GM21423 (cell line): Measurements from ENCODE around the gene LMNTD1.

Experiments used
- ATAC-seq: cut with Tn5 transposase; IDR thresholded peaks from one replicate; pipeline ENCODE4 v1.9.1; 2021; ENCODE audit warnings: mild to moderate bottlenecking, moderate library complexity; ENCODE audit not compliant: unreplicated experiment

The LMNTD1 gene

DNA sequence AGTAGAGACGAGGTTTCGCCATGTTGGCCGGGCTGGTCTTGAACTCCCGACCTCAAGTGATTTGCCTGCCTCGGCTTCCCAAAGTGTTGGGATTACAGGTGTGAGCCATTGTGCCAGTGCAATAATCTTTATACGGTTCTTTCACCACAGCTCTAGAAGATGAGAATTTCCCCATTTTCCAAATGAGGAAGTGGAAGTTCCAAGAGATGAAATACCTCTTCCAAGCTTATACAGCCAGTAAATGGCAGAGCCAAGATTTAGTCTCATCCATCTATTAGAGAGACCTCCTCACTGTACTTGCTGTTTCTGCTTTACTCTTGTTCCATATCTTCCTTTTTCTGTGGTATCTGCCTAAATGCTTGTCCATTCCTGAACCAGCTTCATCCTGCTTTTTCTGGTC lies 3.1 kb upstream of the LMNTD1 start:
- ATAC-seq = no peak

DNA sequence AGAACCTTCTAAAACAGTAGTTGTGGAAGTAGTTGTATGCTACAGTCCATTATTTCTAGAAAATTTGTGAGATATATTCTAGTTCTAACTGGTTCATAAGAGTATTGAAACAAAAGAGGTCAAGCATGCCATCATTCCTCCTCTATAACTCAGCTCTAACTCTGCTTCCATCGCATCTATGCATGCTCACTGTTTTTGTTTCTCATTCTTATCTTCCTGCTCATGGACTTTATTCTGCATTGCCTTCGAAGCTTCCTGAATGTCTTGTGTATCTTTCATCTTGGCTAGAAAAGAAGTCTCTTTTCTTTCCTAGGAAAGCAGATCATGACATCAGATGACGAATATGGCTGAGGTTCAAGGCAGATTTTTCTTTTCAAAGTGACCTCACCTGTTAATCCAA lies 402 bp downstream of the LMNTD1 start:
- no peak for ATAC-seq

DNA sequence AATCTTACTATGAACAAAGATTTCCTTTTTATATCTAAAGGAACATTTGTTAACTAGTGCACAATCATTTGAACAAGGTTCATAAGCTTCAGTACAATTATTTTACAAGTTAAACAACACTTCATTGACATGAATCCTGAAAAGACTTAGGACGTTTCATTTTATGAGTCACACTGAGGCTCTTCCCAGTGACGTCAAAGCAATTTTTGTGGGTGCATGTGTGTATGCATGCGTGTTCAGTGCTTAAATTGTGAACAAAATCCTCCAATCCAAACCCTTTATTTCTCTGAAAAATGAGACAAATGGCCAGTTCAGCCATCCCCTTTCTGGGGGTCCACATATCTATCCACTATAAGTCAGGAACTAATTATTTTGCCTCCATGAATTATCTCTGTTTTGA lies 2.9 kb downstream of the LMNTD1 start:
- ATAC-seq = no peak

DNA sequence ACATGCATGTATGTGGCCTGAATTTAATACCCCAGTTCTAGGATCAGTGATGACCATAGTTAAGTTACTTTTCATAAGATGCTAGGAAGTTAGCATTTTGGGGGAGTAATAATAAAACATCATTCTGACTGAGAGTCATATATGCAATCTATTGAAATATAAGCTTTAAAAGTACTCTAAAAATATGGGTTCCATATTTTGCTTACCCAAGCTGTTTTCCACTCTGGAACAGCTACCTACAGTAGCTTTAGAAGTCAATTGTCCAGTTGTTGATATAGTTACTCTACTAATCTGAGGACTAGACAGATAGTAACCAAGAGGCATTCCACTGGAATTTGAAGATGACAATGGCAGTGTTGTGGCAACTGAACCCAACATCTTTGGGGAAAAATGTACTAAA lies 4.0 kb downstream of the LMNTD1 start:
- no peak for ATAC-seq

- ATAC-seq = no peak
Measured at GRCh38 chr12:25546318-25546717, 6.8 kb downstream of the LMNTD1 start.

DNA sequence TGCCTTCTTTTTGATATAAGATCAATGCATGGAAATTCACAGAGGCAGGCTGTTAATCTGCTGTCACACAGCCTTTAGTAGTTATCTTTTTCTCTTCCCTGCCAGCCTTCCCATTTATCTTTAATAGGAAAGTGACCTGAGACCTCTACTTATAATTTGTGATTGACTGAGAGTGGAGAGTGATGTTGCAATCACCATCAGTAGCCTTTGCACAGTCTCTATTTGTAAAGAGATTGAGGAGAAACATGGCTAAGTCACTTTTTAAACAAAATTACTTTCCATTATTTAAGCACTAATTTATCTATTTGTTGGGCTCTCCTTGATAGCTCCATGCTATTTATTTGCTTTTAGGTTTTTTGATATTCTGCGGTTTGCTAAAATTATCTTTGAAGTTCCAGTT lies 19.9 kb downstream of the LMNTD1 start:
- no peak for ATAC-seq

- ATAC-seq = no peak
Measured at GRCh38 chr12:25531502-25532052, 21.5 kb downstream of the LMNTD1 start.

- ATAC-seq = no peak
Measured at GRCh38 chr12:25529738-25530137, 23.3 kb downstream of the LMNTD1 start.

GRCh38 chr12:25526778-25527177 lies 26.3 kb downstream of the LMNTD1 start:
- no peak for ATAC-seq

DNA sequence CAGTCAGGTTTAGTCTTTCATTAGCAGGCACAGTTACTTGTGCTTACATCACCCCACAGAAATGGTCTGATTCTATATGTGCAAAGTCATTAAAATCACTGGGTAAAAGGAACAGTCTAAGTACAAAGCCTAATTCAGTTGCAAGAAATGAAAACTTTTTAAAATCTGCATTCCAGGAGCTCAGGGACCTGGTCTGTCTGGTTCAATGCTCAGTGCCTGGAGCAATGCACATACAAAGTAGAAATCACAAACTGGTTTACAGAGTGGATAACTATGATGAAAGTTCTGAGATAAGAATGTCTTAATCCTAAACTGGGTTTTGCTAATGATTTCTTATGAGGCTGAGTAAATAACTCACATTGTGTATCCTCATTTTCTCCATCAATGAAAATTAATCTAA lies 28.7 kb downstream of the LMNTD1 start:
- ATAC-seq = no peak

DNA sequence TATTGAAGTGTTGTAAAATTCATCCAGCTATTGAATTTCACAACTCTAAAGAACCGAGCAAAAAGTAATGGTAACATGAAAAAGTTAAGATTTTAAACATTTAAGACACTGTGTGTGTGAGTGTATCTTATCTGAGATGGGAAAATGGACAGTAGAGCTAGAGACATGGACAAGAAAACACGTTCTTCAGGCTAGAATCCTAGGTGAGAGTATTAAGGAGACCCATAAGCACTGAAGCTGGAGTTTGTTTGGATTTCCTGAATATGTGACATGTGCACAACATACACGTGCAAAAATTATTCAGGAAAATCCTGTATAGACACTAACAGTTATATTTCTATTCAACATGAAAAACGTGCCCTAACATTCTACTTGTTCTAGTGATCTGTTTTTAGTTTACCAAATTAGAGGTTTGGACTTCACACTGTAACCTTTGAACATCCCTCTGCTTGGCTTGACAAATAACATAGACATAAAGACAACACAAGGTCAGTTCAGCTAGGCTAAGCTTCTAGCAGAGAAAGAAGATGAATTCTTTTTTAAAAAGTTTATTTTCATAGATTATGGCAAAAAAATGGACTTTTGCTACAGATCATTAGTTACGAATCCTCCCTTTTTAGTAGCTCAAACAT lies 31.3 kb downstream of the LMNTD1 start:
- ATAC-seq = no peak

DNA sequence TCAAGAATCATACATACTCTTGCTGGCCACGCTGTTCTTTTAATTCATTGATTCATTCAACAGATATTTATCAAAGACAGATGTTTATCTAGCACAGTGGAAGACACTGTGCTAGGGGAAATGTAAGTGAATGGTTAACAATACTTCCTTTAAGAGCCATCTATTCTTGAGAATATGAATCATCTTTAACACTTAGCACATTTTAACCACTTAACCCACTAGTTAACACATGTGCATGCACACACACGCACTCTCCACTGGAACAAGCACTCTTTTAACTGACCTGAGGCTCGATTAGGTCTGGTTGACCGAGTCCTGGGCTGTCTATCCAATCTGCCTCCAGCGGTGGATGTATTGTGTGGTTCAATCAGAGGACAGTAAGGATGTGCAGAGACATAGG lies 34.6 kb downstream of the LMNTD1 start:
- ATAC-seq = peak; percentile 99

DNA sequence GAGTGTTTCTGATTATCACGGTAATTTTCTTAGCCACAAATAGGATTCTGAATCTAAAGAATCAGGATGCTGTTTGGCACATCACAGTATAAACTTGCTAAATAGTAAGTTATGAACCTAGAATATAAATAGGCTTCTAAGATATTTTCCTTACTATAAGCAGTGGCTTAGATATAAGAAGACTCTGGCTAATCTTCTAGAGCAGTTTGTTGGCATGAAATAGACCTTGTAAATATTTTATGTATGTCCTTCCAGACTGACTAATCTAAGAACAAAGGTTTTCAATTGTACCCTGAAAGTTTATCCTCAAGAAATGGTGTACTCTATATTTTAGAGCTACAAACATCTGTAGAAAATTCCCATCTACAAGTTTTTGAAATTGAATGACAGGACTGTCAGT lies 48.3 kb downstream of the LMNTD1 start:
- ATAC-seq = no peak

DNA sequence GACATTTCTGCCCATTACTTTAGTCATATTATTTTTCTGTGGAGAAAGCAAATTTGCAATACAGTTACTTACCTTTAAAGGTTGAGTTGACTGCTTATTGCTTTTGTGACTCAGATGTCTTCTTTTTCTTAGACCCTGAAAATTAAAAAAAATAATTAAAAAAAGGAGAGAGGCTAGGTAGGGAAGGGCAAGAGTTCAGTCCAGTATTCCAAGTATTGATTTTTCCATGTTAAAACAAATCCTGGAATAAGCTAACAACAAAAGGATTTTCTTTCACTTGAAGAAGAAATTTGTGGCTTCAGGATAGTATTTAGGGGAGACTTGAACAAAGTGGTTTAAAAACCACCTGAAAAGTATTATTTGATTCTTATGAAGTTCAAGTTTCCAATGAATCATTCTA lies 49.4 kb downstream of the LMNTD1 start:
- ATAC-seq = no peak

DNA sequence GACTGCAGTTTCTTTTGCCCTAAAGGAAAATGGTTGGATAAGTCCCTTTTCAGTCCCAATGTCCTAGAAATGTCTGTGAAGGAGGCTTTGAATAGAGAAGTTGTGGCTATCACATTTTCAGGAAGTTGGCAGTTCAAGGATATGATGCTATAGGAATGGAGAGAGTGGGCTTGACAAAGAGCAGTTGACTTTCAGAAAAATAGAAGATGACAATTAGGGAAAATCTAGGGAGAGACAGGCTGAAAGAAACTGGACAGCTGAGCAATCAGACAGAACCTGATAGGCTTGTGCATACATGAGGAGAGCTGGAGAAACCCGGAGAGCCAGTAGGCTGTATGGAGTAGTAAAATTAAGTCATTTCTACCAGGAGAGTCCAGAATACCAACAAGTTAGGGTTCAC lies 50.5 kb downstream of the LMNTD1 start:
- ATAC-seq = no peak

DNA sequence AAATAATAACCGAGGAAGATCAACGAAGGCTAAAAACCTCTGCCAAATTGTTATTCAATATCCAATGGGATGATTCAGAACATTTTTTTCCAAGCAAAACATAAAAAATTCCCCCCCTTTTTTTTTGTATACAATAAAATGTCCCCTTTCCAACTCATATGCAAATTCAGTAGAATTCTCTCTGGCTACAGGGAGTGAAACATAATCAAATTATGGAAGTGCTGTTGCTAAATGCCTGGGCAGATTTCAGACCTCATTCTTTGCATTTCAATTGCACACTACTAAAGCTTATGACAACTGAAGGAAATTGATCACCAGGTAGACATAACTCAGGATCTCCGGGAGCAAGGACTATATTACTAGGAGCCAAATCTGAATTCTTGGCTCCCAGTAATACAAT lies 51.0 kb downstream of the LMNTD1 start:
- no peak for ATAC-seq

DNA sequence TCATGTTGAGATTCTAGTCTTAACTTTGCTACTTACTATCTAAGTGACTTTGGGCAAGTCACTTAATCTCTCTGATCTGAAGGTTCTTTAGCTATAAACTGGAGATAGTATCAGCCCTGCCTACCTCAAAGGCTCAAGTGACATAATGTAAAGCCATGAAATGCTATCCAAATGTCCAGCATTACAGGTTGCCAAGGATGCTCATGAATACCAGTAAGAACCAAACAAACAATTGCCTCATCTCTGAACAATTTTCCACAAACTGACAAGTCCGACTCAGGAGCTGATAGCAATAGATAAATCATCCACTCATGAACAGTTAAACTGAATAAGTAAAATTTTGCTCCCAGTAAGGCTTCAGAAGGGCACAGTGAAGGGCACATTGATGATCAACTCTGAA lies 51.5 kb downstream of the LMNTD1 start:
- no peak for ATAC-seq

DNA sequence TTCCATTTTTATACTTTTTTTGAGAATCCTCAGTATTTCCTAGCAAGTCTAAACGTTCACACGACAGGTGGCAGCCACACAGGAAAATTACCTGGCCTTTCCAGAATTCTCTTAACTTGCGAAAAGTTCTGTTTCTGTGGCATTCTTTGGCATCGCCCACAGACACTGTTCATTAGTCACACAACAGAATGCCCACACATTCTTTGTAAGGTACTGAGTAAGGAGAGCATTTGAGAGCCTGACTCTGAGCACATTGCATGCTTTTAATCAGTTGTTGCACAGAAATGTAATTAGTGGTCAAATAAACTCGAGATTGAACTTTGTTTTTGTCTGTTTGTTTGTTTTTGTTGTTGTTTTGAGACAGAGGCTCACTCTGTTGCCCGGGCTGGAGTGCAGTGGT lies 52.4 kb downstream of the LMNTD1 start:
- ATAC-seq = no peak

- ATAC-seq = no peak
Measured at GRCh38 chr12:25497021-25497420, 56.1 kb downstream of the LMNTD1 start.

- ATAC-seq = no peak
Measured at GRCh38 chr12:25496098-25496587, 56.9 kb downstream of the LMNTD1 start.

DNA sequence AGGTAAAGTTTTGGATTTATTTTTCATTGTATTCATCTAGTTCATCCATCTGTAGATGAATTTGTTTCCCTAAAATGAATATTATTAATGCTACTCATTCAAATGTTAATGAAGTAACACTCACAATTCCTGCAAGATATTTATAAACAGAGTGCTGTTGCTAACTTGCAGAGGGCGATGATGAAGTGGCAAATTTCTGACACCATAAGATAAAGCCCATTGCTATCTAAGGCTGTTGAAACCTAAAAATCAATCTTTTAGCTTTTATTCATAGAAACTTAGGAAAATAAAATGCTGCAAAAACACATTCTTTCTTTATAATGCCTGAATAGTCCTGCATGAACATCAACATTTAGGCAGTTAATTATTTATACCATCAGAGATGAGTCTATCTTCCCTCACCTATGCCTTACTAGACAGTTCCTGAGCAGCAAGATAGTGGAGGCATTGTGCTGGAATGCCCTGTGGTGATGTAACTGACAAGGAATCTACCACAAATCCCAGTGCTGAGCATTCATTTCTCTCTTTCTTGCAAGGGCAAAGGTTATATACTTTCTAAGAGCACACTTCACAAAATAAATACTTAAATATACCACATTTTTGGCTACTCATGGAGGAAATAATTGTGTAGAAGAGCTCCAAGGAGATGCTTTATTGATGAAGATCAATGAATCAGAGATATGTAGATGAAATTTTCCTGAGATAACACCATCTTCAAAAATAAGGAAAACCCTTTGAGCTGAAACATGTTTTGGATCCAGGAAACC lies 57.6 kb downstream of the LMNTD1 start:
- no peak for ATAC-seq

- ATAC-seq = no peak
Measured at GRCh38 chr12:25494926-25495325, 58.2 kb downstream of the LMNTD1 start.
